ENCODE measurements around the gene MTMR3. TPM values are rescaled to one million over a fixed set of nuclear protein-coding genes. Genes with fewer than 3 reads are reported as not detected.

MTMR3 gene
- total and polyA plus RNA-seq, 2 donors (not counting 1 experiment from before 2014, with no cell fraction given), result 31.7 to 67.8 TPM

DNA sequence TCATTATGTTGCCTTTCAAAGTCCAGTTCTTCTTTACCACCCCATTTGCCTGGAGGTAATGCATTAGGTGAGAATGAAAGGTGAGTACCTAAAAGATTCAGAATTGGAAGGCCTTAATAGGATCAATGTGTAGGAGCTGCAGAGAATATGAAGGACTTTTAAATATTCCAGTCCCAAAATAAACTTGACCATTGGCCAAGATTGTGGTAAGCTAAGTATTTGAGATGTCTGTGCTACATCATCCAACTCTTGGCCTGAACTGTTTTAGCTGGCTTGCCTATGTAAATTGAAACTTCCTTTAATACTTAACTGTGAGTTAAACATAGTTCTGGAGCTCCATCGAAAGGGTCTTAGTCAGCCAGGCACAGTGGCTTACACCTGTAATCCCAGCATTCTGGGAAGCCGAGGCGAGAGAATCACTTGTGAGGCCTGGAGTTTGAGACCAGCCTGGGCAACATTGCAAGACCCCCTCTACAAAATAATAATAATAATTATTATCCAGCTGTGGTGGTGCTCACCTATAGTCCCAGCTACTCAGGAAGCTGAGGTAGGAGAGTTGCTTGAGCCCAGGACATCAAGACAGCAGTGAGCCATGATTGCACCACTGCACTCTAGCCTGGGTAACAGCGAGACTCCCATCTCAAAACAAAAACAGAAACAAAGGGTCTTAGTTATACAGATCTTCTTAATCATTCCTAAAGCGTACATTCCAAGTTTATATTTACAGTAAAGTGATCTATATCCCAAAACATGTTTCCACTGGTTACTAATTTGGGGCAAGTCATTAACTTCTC is 29.8 kb downstream of the MTMR3 start:
- H3K4me2 ChIP-seq (replicated peaks; ENCODE audit: low read depth, low read length, poor library complexity, severe bottlenecking), result no peak overlapping the region
- 30% methylated on average over 1 of the region's 5 CpGs for WGBS (ENCODE audit: insufficient coverage)
- H3K4me1 Mint-ChIP-seq, result peaks cover 68% of the 10 kb centered on the region

DNA sequence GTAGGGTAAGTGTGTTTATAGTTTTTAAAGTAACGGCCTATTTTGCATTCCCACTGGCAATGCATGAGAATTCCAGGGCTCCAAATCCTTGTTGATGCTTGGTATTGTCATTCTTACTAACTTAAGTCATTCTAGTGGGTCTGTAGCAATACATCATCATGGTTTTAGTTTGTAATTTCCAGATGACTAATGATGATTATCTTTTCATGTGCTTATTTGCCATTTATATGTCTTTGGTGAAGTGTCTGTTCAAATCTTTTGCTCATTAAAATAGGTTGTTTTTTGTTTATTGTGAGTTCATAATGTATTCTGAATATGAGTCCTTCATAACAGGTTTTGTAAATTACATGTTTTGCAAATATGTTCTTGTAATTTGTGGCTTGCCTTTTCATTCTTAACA is 31.2 kb downstream of the MTMR3 start:
- H3K27ac Mint-ChIP-seq, result no peak overlapping the region
- no peaks in the 10 kb centered on the region for H3K27me3 Mint-ChIP-seq
- DNase-seq (no peak), ATAC-seq (ENCODE audit: low read depth) (no peak)
- WGBS (ENCODE audit: insufficient coverage), result 100% methylated on average over 1 of the region's 1 CpG
- Histone ChIP-seq H4K20me1 (ENCODE audit: control insufficient read depth, insufficient read depth, low read length, poor library complexity, severe bottlenecking) (peaks cover 95% of the 10 kb centered on the region), H3K9ac (ENCODE audit: low read length) (no peak overlapping the region), H2AFZ (ENCODE audit: insufficient read depth, low read depth, low read length, poor library complexity, severe bottlenecking) (no peak overlapping the region), H3K4me2 (replicated peaks; ENCODE audit: low read depth, low read length, poor library complexity, severe bottlenecking) (no peak overlapping the region), H3K27me3 (replicated peaks in 1 of 4; ENCODE audit: control extremely low read depth in 1 of 4, control insufficient read depth in 3 of 4, insufficient read depth in 4 of 4, low read length in 3 of 4) (no peaks in the 10 kb centered on the region), H3K79me2 (ENCODE audit: control insufficient read depth, insufficient read depth, low read length) (peaks cover 98% of the 10 kb centered on the region), H3K4me1 (ENCODE audit: control insufficient read depth in 2 of 2, insufficient read depth in 2 of 2, low read length in 2 of 2) (peaks cover 4 to 14% of the 10 kb centered on the region in 2 donors), H3K4me3 (ENCODE audit: control extremely low read depth in 1 of 5, extremely low read depth in 1 of 5, insufficient read depth in 1 of 5, low read depth in 2 of 5, low read length in 4 of 5) (no peak overlapping the region), H3K27ac (ENCODE audit: low read length in 2 of 2) (no peak overlapping the region), H3K9me3 (ENCODE audit: control extremely low read depth in 1 of 3, control insufficient read depth in 2 of 3, insufficient read depth in 1 of 3, low read length in 2 of 3) (no peaks in the 10 kb centered on the region), H3K36me3 (replicated peaks in 1 of 2; ENCODE audit: control extremely low read depth in 1 of 2, control insufficient read depth in 1 of 2, extremely low read depth in 1 of 2, insufficient read depth in 2 of 2, low read length in 1 of 2) (no peaks in the 10 kb centered on the region)
- no peaks in the 10 kb centered on the region for H3K9me3 Mint-ChIP-seq (ENCODE audit: insufficient read depth)
- ChIA-PET POLR2A (no interaction called here), CTCF (no interaction called here)
- intact Hi-C loops (cut with micrococcal nuclease), result no loop called here
- H3K4me1 Mint-ChIP-seq, result peaks cover 70% of the 10 kb centered on the region
- TF ChIP-seq EZH2 (IDR thresholded peaks at IDR 0.05; ENCODE audit: borderline replicate concordance, insufficient read depth, low read depth, low read length, poor library complexity, severe bottlenecking), result no peak
- TF ChIP-seq, protein P1, sequence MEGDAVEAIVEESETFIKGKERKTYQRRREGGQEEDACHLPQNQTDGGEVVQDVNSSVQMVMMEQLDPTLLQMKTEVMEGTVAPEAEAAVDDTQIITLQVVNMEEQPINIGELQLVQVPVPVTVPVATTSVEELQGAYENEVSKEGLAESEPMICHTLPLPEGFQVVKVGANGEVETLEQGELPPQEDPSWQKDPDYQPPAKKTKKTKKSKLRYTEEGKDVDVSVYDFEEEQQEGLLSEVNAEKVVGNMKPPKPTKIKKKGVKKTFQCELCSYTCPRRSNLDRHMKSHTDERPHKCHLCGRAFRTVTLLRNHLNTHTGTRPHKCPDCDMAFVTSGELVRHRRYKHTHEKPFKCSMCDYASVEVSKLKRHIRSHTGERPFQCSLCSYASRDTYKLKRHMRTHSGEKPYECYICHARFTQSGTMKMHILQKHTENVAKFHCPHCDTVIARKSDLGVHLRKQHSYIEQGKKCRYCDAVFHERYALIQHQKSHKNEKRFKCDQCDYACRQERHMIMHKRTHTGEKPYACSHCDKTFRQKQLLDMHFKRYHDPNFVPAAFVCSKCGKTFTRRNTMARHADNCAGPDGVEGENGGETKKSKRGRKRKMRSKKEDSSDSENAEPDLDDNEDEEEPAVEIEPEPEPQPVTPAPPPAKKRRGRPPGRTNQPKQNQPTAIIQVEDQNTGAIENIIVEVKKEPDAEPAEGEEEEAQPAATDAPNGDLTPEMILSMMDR (IDR thresholded peaks at IDR 0.05), result no peak
- H3K4me3 Mint-ChIP-seq, result no peak overlapping the region

More for the DNA sequence above, 29.8 kb downstream of the MTMR3 start:
- TF ChIP-seq, protein P1 (IDR thresholded peaks at IDR 0.05), result no peak
- no peak for TF ChIP-seq EZH2 (IDR thresholded peaks at IDR 0.05; ENCODE audit: borderline replicate concordance, insufficient read depth, low read depth, low read length, poor library complexity, severe bottlenecking)
- Histone ChIP-seq H3K27me3 (replicated peaks in 1 of 4; ENCODE audit: control extremely low read depth in 1 of 4, control insufficient read depth in 3 of 4, insufficient read depth in 4 of 4, low read length in 3 of 4) (no peaks in the 10 kb centered on the region), H3K27ac (ENCODE audit: low read length in 2 of 2) (no peak overlapping the region), H4K20me1 (ENCODE audit: control insufficient read depth, insufficient read depth, low read length, poor library complexity, severe bottlenecking) (peaks cover 91% of the 10 kb centered on the region), H3K36me3 (replicated peaks in 1 of 2; ENCODE audit: control extremely low read depth in 1 of 2, control insufficient read depth in 1 of 2, extremely low read depth in 1 of 2, insufficient read depth in 2 of 2, low read length in 1 of 2) (no peaks in the 10 kb centered on the region), H3K9ac (ENCODE audit: low read length) (no peak overlapping the region), H2AFZ (ENCODE audit: insufficient read depth, low read depth, low read length, poor library complexity, severe bottlenecking) (no peak overlapping the region), H3K9me3 (ENCODE audit: control extremely low read depth in 1 of 3, control insufficient read depth in 2 of 3, insufficient read depth in 1 of 3, low read length in 2 of 3) (no peaks in the 10 kb centered on the region), H3K4me3 (ENCODE audit: control extremely low read depth in 1 of 5, extremely low read depth in 1 of 5, insufficient read depth in 1 of 5, low read depth in 2 of 5, low read length in 4 of 5) (no peak overlapping the region), H3K4me1 (ENCODE audit: control insufficient read depth in 2 of 2, insufficient read depth in 2 of 2, low read length in 2 of 2) (peaks cover 4 to 16% of the 10 kb centered on the region in 2 donors), H3K79me2 (ENCODE audit: control insufficient read depth, insufficient read depth, low read length) (peaks cover 97% of the 10 kb centered on the region)
- no peak for ATAC-seq (ENCODE audit: low read depth)
- ChIA-PET CTCF (no interaction called here), POLR2A (no interaction called here)
- Mint-ChIP-seq H3K9me3 (ENCODE audit: insufficient read depth) (no peaks in the 10 kb centered on the region), H3K27ac (no peak overlapping the region), H3K4me3 (no peak overlapping the region), H3K27me3 (no peaks in the 10 kb centered on the region)
- DNase-seq, result no peak
- intact Hi-C loops (cut with micrococcal nuclease), result no loop called here
